Measurements from ENCODE around the gene ZNF503. TPM values are rescaled to one million over a fixed set of nuclear protein-coding genes. Genes with fewer than 3 reads are reported as not detected.

Gene ZNF503
- total and polyA plus RNA-seq, 7 donors, result 1.1 to 5.7 (median 2.3) TPM

DNA sequence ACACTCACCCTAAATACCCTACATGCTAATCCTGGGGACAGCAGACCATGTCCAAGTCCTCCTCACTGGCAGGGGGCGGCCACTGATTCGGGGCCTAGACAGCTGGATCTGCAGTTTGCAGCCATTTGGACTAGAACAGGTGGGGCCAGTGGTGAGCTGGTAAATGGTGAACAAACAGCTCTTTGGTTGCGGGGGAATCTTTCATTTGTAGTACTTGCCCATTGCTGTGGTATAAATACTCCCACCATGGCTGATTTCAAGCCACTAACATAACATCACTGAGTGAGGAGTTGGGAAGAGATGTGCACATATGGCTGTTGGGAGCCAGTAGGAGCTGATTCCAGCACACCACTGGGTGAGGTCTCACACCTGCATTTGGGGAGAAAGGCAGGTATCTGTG, 13.5 kb downstream of the ZNF503 start:
- Histone ChIP-seq H3K4me3 (no peak overlapping the region), H3K9me3 (peaks cover 4% of the 10 kb centered on the region), H3K4me1 (no peaks in the 10 kb centered on the region), H3K27me3 (ENCODE audit: insufficient read depth in 3 of 3, low read length in 2 of 3) (peaks cover 0 to 7% (median 0%) of the 10 kb centered on the region in 3 donors), H3K27ac (no peak overlapping the region), H3K36me3 (ENCODE audit: insufficient read depth in 1 of 2, low read depth in 1 of 2) (no peaks in the 10 kb centered on the region)
- ATAC-seq, result no peak
- no peak for DNase-seq
- 91 to 94% (median 92%) methylated on average over 3 of the region's 3 CpGs for WGBS, 3 donors
- TF ChIP-seq, protein P1, sequence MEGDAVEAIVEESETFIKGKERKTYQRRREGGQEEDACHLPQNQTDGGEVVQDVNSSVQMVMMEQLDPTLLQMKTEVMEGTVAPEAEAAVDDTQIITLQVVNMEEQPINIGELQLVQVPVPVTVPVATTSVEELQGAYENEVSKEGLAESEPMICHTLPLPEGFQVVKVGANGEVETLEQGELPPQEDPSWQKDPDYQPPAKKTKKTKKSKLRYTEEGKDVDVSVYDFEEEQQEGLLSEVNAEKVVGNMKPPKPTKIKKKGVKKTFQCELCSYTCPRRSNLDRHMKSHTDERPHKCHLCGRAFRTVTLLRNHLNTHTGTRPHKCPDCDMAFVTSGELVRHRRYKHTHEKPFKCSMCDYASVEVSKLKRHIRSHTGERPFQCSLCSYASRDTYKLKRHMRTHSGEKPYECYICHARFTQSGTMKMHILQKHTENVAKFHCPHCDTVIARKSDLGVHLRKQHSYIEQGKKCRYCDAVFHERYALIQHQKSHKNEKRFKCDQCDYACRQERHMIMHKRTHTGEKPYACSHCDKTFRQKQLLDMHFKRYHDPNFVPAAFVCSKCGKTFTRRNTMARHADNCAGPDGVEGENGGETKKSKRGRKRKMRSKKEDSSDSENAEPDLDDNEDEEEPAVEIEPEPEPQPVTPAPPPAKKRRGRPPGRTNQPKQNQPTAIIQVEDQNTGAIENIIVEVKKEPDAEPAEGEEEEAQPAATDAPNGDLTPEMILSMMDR (IDR thresholded peaks at IDR 0.05), result no peak
- intact Hi-C loops (cut with DNase I), result no loop called here

DNA sequence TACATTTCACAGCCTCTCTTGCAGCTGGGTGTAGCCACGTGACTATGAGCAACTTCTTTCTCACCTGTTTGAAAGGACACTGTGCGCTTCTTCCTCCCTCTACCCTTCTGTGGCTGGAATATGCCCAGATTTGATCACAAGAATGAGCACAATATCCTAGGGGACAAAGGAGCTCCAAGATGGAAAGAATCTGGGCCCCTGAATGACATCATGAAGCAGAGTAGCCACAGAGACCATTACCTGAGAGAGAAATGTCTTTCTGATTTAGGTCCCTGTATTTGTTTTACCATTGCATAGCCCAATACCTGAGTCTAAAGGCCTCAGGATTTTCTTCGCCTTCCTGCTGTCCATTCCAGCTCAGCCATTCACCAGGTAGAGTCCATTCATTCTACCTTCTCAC, 15.4 kb downstream of the ZNF503 start:
- intact Hi-C loops (cut with DNase I), result no loop called here
- Histone ChIP-seq H3K4me3 (no peak overlapping the region), H3K27ac (no peak overlapping the region), H3K27me3 (ENCODE audit: insufficient read depth in 3 of 3, low read length in 2 of 3) (peaks cover 0 to 6% (median 0%) of the 10 kb centered on the region in 3 donors), H3K36me3 (ENCODE audit: insufficient read depth in 1 of 2, low read depth in 1 of 2) (no peaks in the 10 kb centered on the region), H3K9me3 (peaks cover 4% of the 10 kb centered on the region), H3K4me1 (no peaks in the 10 kb centered on the region)
- 94 to 100% (median 94%) methylated on average over 3 of the region's 3 CpGs for WGBS, 3 donors
- TF ChIP-seq, protein P1 (IDR thresholded peaks at IDR 0.05), result no peak
- ATAC-seq (no peak), DNase-seq (no peak)

DNA sequence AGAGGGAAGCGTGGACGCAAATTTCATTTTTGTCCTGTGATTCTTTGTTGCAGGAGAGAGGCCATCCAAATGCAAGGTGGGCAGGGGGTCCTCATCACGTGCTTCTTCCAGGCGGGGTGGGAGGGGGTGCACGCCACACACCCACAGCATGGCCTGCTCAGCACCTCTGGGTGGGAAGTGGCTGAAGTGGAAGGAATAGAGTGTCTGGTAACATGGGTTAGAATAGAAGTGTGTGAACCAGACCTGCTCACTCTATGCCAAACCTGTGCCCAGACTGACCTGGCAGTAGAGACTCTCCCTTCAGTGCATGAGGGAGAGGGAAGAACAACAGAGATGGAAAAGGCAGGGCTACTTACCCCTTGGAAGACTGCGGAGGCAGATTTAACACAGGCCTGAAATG, 21.7 kb downstream of the ZNF503 start:
- WGBS, 3 donors, result 81 to 85% (median 82%) methylated on average over 6 of the region's 6 CpGs
- H3K4me1 ChIP-seq, result no peaks in the 10 kb centered on the region
- H3K27ac ChIP-seq, result no peak overlapping the region
- no peak overlapping the region for H3K4me3 ChIP-seq
- ATAC-seq (no peak), DNase-seq (no peak)
- no peaks in the 10 kb centered on the region for H3K9me3 ChIP-seq
- H3K36me3 ChIP-seq (ENCODE audit: insufficient read depth in 1 of 2, low read depth in 1 of 2), result no peaks in the 10 kb centered on the region
- TF ChIP-seq, protein P1 (IDR thresholded peaks at IDR 0.05), result no peak
- H3K27me3 ChIP-seq (ENCODE audit: insufficient read depth in 3 of 3, low read length in 2 of 3), result peaks cover 0 to 2% (median 0%) of the 10 kb centered on the region in 3 donors
- intact Hi-C loops (cut with DNase I), result no loop called here

DNA sequence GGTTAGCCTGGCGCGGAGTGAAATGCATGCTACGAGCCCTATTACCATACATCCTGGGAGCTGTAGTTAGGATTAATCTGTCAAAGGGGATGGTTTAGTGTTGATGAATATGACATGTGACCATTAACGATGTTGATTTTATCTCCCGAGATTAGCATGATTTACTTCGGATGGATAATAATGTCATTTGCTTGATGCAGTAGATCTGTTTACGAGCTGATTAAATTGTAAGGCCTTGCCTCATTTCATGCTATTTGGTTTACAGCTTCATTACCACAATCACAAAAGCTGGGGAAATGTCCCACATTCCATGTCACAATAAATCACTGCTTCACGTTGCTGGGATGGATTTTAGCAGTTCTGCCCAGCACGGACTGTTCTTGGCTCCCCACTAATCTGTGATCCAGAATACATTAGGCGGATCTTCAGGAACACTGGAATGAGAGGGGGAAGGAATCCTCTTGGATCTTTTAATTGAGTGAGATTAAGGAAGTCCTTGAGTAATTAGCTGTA, 22.3 kb downstream of the ZNF503 start:
- DNase-seq (no peak), ATAC-seq (no peak)
- peaks cover 0 to 2% (median 0%) of the 10 kb centered on the region in 3 donors for H3K27me3 ChIP-seq (ENCODE audit: insufficient read depth in 3 of 3, low read length in 2 of 3)
- TF ChIP-seq, protein P1 (IDR thresholded peaks at IDR 0.05), result no peak
- intact Hi-C loops (cut with DNase I), result no loop called here
- H3K4me3 ChIP-seq, result no peak overlapping the region
- H3K9me3 ChIP-seq, result no peaks in the 10 kb centered on the region
- WGBS, 3 donors, result 62 to 65% (median 63%) methylated on average over 10 of the region's 10 CpGs
- H3K4me1 ChIP-seq, result no peaks in the 10 kb centered on the region
- no peak overlapping the region for H3K27ac ChIP-seq
- H3K36me3 ChIP-seq (ENCODE audit: insufficient read depth in 1 of 2, low read depth in 1 of 2), result no peaks in the 10 kb centered on the region

DNA sequence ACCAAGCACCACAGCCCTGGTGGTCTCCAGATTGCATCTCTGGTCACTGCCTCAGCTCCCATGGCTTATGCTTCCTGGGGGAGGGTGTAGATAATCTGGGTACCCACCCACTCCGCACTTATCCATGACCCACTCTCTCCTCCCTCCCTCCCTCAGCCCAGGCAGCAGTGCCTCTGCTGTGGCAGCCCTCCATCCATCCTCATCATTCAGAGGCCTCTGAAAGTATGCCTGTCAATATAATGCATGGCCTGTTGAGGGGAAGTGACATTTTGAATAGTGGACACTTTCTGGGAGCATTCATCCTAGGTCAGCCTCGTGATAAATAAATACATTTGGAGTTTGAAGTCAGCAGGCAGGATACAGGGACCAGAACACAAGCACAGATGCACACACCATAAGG, 23.2 kb downstream of the ZNF503 start:
- Histone ChIP-seq H3K9me3 (no peaks in the 10 kb centered on the region), H3K36me3 (ENCODE audit: insufficient read depth in 1 of 2, low read depth in 1 of 2) (no peaks in the 10 kb centered on the region), H3K4me1 (no peaks in the 10 kb centered on the region), H3K4me3 (no peak overlapping the region), H3K27me3 (ENCODE audit: insufficient read depth in 3 of 3, low read length in 2 of 3) (peaks cover 0 to 2% (median 0%) of the 10 kb centered on the region in 3 donors), H3K27ac (no peak overlapping the region)
- WGBS, 3 donors, result 71 to 81% (median 79%) methylated on average over 2 of the region's 2 CpGs
- intact Hi-C loops (cut with DNase I), result no loop called here
- TF ChIP-seq, protein P1 (IDR thresholded peaks at IDR 0.05), result no peak
- DNase-seq, result no peak
- no peak for ATAC-seq

Measured in psoas muscle (tissue), 8 donors.